Suprapubic skin (tissue), 4 donors: ENCODE measurements around the gene TTC28. TPM values are rescaled to one million over a fixed set of nuclear protein-coding genes. Genes with fewer than 3 reads are reported as not detected.

ENCODE experiments used
- DNase-seq, 2 donors: peaks; one replicate each; pipeline ENCODE4 v3.0.0-alpha.2; 2019; ENCODE audit warnings: low spot score in 2 of 2
- H3K27ac ChIP-seq: fragments of 200-600 bp; sonication (generic); one replicate; pipeline ENCODE4 v1.5.1; 2019
- H3K27me3 ChIP-seq: fragments of 200-600 bp; sonication (generic); one replicate; pipeline ENCODE4 v1.5.1; 2019
- H3K36me3 ChIP-seq: fragments of 200-600 bp; sonication (generic); one replicate; pipeline ENCODE4 v1.5.1; 2019
- H3K4me1 ChIP-seq: fragments of 200-600 bp; sonication (generic); one replicate; pipeline ENCODE4 v1.5.1; 2019
- H3K4me3 ChIP-seq: fragments of 200-600 bp; sonication (generic); one replicate; pipeline ENCODE4 v1.5.1; 2019; ENCODE audit warnings: mild to moderate bottlenecking
- H3K9me3 ChIP-seq: fragments of 200-600 bp; sonication (generic); one replicate; pipeline ENCODE4 v1.5.1; 2019
- CTCF ChIP-seq, 2 donors: fragments of 200-600 bp in 1 of 2; fragments of 450-650 bp in 1 of 2; sonication (generic) in 1 of 2; IDR thresholded peaks; one replicate each; pipeline ENCODE4 v1.5.1; 2016 to 2019; ENCODE audit warnings: antibody characterized with exemption in 2 of 2, mild to moderate bottlenecking in 1 of 2, moderate library complexity in 1 of 2
- EP300 ChIP-seq: sonication (generic); formaldehyde crosslinking; IDR thresholded peaks from one replicate; pipeline ENCODE4 v1.6.1; 2017; ENCODE audit warnings: antibody characterized with exemption
- POLR2A ChIP-seq, 2 donors: fragments of 450-650 bp; IDR thresholded peaks; one replicate each; pipeline ENCODE4 v1.6.1; 2017; ENCODE audit warnings: antibody characterized with exemption in 2 of 2, mild to moderate bottlenecking in 2 of 2, moderate library complexity in 2 of 2
- POLR2AphosphoS5 ChIP-seq, 3 donors: sonication (generic); formaldehyde crosslinking; IDR thresholded peaks; one replicate each; pipeline ENCODE4 v1.6.1; 2017; ENCODE audit warnings: antibody characterized with exemption in 3 of 3
- WGBS: methylation state at CpG from one replicate; pipeline ENCODE4 v1.1.5; 2018; 5-methylcytosine and 5-hydroxymethylcytosine counted together
- total RNA-seq, 4 donors: library from RNA; depleted of rRNA; stranded (reverse); fragments of >200 nt; gene quantifications; one replicate each; pipeline ENCODE4 v1.1.0, GENCODE V29; 2016

The TTC28 gene
- total RNA-seq, 4 donors from 2014 or later = 8.1 to 23.1 (median 11.7) TPM

GRCh38 chr22:28332410-28332809 is 347.2 kb downstream of the TTC28 start:
- H3K4me1 ChIP-seq = peaks cover 11% of the 10 kb centered on the region
- no peak overlapping the region for H3K4me3 ChIP-seq
- DNase-seq = no peak
- no peaks in the 10 kb centered on the region for H3K36me3 ChIP-seq
- no peak for TF ChIP-seq POLR2AphosphoS5 (IDR thresholded peaks at IDR 0.05)
- TF ChIP-seq EP300 = no peak
- no peak for TF ChIP-seq CTCF (IDR thresholded peaks at IDR 0.05)
- no peak for TF ChIP-seq POLR2A (IDR thresholded peaks at IDR 0.05)
- WGBS = 30% methylated on average over 1 of the region's 1 CpG
- no peaks in the 10 kb centered on the region for H3K27me3 ChIP-seq
- H3K9me3 ChIP-seq = no peaks in the 10 kb centered on the region
- no peak overlapping the region for H3K27ac ChIP-seq

DNA sequence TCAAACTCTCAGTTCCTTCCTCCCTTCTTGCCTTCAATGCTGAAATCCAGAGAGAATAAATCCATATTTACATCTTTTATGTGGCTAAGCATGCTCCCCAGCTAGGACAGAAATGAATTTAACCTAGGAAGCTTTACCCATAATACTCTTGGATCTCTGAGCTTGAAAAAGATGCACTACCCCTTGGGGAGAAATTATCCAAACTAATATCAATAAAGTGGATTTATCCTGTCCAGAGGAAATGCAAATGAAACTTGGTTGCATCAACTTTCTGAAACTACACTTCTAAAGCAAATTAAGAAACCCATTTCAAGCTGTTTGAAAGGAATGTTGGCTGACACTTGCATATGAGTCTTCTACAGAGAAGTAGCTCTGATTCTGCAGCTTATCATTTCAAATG is 347.9 kb downstream of the TTC28 start:
- DNase-seq = no peak
- Histone ChIP-seq H3K4me3 (no peak overlapping the region), H3K27ac (no peak overlapping the region), H3K36me3 (no peaks in the 10 kb centered on the region), H3K4me1 (peaks cover 11% of the 10 kb centered on the region), H3K27me3 (no peaks in the 10 kb centered on the region), H3K9me3 (no peaks in the 10 kb centered on the region)
- TF ChIP-seq CTCF (IDR thresholded peaks at IDR 0.05) = no peak
- no peak for TF ChIP-seq POLR2A (IDR thresholded peaks at IDR 0.05)
- TF ChIP-seq POLR2AphosphoS5 (IDR thresholded peaks at IDR 0.05) = no peak
- no peak for TF ChIP-seq EP300

GRCh38 chr22:28329186-28330073 is 350.2 kb downstream of the TTC28 start:
- no peaks in the 10 kb centered on the region for H3K9me3 ChIP-seq
- H3K4me1 ChIP-seq = peaks cover 11% of the 10 kb centered on the region
- no peaks in the 10 kb centered on the region for H3K27me3 ChIP-seq
- no peaks in the 10 kb centered on the region for H3K36me3 ChIP-seq
- WGBS = 38% methylated on average over 3 of the region's 3 CpGs
- no peak overlapping the region for H3K4me3 ChIP-seq
- DNase-seq = no peak
- TF ChIP-seq CTCF (IDR thresholded peaks at IDR 0.05) = no peak
- no peak for TF ChIP-seq POLR2AphosphoS5 (IDR thresholded peaks at IDR 0.05)
- TF ChIP-seq POLR2A (IDR thresholded peaks at IDR 0.05) = no peak
- H3K27ac ChIP-seq = no peak overlapping the region

- TF ChIP-seq CTCF (IDR thresholded peaks at IDR 0.05) (no peak), POLR2AphosphoS5 (IDR thresholded peaks at IDR 0.05) (no peak), EP300 (no peak), POLR2A (IDR thresholded peaks at IDR 0.05) (no peak)
- H3K9me3 ChIP-seq = no peaks in the 10 kb centered on the region
- H3K27ac ChIP-seq = no peak overlapping the region
- no peaks in the 10 kb centered on the region for H3K36me3 ChIP-seq
- no peak for DNase-seq
- no peak overlapping the region for H3K4me3 ChIP-seq
- 94% methylated on average over 1 of the region's 1 CpG for WGBS
- no peaks in the 10 kb centered on the region for H3K27me3 ChIP-seq
- peaks cover 11% of the 10 kb centered on the region for H3K4me1 ChIP-seq
These were observed 350.9 kb downstream of the TTC28 start for GRCh38 chr22:28328756-28329155.

GRCh38 chr22:28316014-28316413 is 363.6 kb downstream of the TTC28 start:
- Histone ChIP-seq H3K27ac (no peak overlapping the region), H3K36me3 (no peaks in the 10 kb centered on the region), H3K9me3 (no peaks in the 10 kb centered on the region), H3K27me3 (no peaks in the 10 kb centered on the region), H3K4me3 (no peak overlapping the region), H3K4me1 (peaks cover 2% of the 10 kb centered on the region)
- DNase-seq = no peak
- 70% methylated on average over 4 of the region's 4 CpGs for WGBS
- TF ChIP-seq POLR2AphosphoS5 (IDR thresholded peaks at IDR 0.05) (no peak), CTCF (IDR thresholded peaks at IDR 0.05) (no peak), POLR2A (IDR thresholded peaks at IDR 0.05) (no peak), EP300 (no peak)
